GM12872 (cell line): ENCODE results near the gene METRNL.

Experiments
- CTCF ChIP-seq: IDR thresholded peaks from 3 replicates; pipeline ENCODE4 v1.5.1; 2011; ENCODE audit warnings: low read depth, mild to moderate bottlenecking, low read length, moderate library complexity; ENCODE audit not compliant: insufficient read depth

The METRNL gene

GRCh38 chr17:83055911-83056582, 23.4 kb upstream of the METRNL start:
- TF ChIP-seq CTCF: no peak

- no peak for TF ChIP-seq CTCF
Observed at GRCh38 chr17:83056583-83057396, 22.6 kb upstream of the METRNL start.

GRCh38 chr17:83057397-83057761, 22.0 kb upstream of the METRNL start:
- TF ChIP-seq CTCF: no peak

GRCh38 chr17:83057793-83058265, 21.6 kb upstream of the METRNL start:
- no peak for TF ChIP-seq CTCF

GRCh38 chr17:83058266-83058798, 21.1 kb upstream of the METRNL start:
- no peak for TF ChIP-seq CTCF

- TF ChIP-seq CTCF: no peak
Observed at GRCh38 chr17:83061586-83061985, 17.8 kb upstream of the METRNL start.

GRCh38 chr17:83062011-83062817, 17.2 kb upstream of the METRNL start:
- no peak for TF ChIP-seq CTCF
